ENCODE data around the gene FCMR. TPM values are rescaled to one million over a fixed set of nuclear protein-coding genes. Genes with fewer than 3 reads are reported as not detected.

FCMR gene
- total and polyA plus RNA-seq, 9 of the 15 experiments (the other 6 are each of a cell fraction or from before 2014, with no cell fraction given), result 0.11 to 0.82 (median 0.20) TPM; not detected in 5

DNA sequence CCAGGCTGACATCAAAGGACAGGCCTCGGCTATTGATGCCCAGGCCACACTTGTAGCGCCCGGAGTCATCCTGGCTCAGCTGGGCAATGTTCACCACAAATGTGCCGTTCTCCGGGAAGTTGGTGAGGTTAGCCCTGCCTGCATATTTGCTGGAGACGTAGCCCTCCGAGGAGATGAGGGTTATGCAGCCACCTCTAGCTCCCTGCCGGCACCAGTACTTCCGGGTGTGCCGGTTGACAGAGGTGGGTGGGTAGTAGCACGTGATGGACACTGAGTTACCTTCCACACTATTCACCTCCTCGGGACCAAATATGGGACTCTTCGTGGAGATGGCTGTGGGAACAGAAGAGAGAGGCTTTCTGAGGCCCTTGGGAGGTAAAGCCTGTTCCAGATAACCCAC is 17.4 kb upstream of the FCMR start:
- peaks cover 3 to 4% of the 10 kb centered on the region in 2 experiments; a peak in 2 of 5 replicates for H3K27me3 ChIP-seq (ENCODE audit: control insufficient read depth in 2 of 2, insufficient read depth in 2 of 2, low read length in 2 of 2)
- H3K4me2 ChIP-seq (ENCODE audit: insufficient read depth, low read length), result no peak overlapping the region
- ATAC-seq, result no peak
- 66% methylated on average over 13 of the region's 13 CpGs for WGBS (ENCODE audit: insufficient coverage, low coverage, missing lambda C conversion rate)
- ChIA-PET CTCF (ENCODE audit: low intra/inter-chr PET ratio) (interaction anchor here (0.7 kb wide), 1 partner anchor 157 kb away, joined by 3 read pairs; no protein-coding TSS in a partner anchor), POLR2A (interaction anchor here (0.6 to 1.5 kb wide), 4 partner anchors 9 to 371 kb away, joined by 3 read pairs; no protein-coding TSS in a partner anchor)
- H3K4me1 ChIP-seq (replicated peaks in 1 of 2; ENCODE audit: control insufficient read depth in 2 of 2, insufficient read depth in 2 of 2, low read length in 2 of 2), result peaks cover 25 to 30% of the 10 kb centered on the region in 2 experiments
- no peaks in the 10 kb centered on the region for H3K9me1 ChIP-seq (ENCODE audit: control insufficient read depth, insufficient read depth, low read length)
- peak overlapping the region in 1 of 2 experiments; percentile 14; a peak in 2 of 4 replicates for H3K9ac ChIP-seq (ENCODE audit: insufficient read depth in 1 of 2, low read depth in 2 of 2, low read length in 2 of 2)
- BruUV-seq (replicated peaks), result no TSS peak
- no peak for DNase-seq (ENCODE audit: extremely low read depth in 1 of 4, low spot score in 3 of 4)
- no peaks in the 10 kb centered on the region for H3K9me3 ChIP-seq (replicated peaks; ENCODE audit: control insufficient read depth, insufficient read depth, low read depth, low read length)
- FAIRE-seq, result no peak
- no peaks in the 10 kb centered on the region for H4K20me1 ChIP-seq (replicated peaks; ENCODE audit: control insufficient read depth, insufficient read depth, low read length)
- H2AFZ ChIP-seq (ENCODE audit: low read depth, low read length), result no peak overlapping the region
- in situ Hi-C loops (cut with MboI) (loop anchor here (10.0 kb wide), 1 partner anchor 136 kb away; no protein-coding TSS in a partner anchor), intact Hi-C loops (cut with micrococcal nuclease) (loop anchor here (5.0 kb wide), 1 partner anchor 558 kb away; the partner anchor contains the start of gene CR1)
- H3K27ac ChIP-seq (ENCODE audit: extremely low read depth, low read depth, low read length), result no peak overlapping the region
- H3K36me3 ChIP-seq (ENCODE audit: control insufficient read depth, insufficient read depth, low read length), result no peaks in the 10 kb centered on the region
- H3K4me3 ChIP-seq, result no peak overlapping the region
- H3K79me2 ChIP-seq (ENCODE audit: control insufficient read depth, insufficient read depth, low read length), result no peaks in the 10 kb centered on the region
- no peak for TF ChIP-seq ZNF324 (CRISPR knock-in tag; IDR thresholded peaks at IDR 0.05)
- no peak for TF ChIP-seq DNMT1 (IDR thresholded peaks at IDR 0.05)
- TF ChIP-seq KLF6 (CRISPR knock-in tag; IDR thresholded peaks at IDR 0.05; ENCODE audit: borderline replicate concordance), result no peak

- no peak for FAIRE-seq
- Histone ChIP-seq H2AFZ (ENCODE audit: low read depth, low read length) (no peak overlapping the region; the same call in 1 of the 2 replicates), H3K4me3 (no peak overlapping the region), H3K9me1 (ENCODE audit: control insufficient read depth, insufficient read depth, low read length) (no peaks in the 10 kb centered on the region), H3K36me3 (ENCODE audit: control insufficient read depth, insufficient read depth, low read length) (no peaks in the 10 kb centered on the region), H3K27ac (ENCODE audit: extremely low read depth, low read depth, low read length) (no peak overlapping the region), H3K4me2 (ENCODE audit: insufficient read depth, low read length) (no peak overlapping the region), H4K20me1 (replicated peaks; ENCODE audit: control insufficient read depth, insufficient read depth, low read length) (no peaks in the 10 kb centered on the region), H3K9ac (ENCODE audit: insufficient read depth in 1 of 2, low read depth in 2 of 2, low read length in 2 of 2) (no peak overlapping the region), H3K4me1 (replicated peaks in 1 of 2; ENCODE audit: control insufficient read depth in 2 of 2, insufficient read depth in 2 of 2, low read length in 2 of 2) (peaks cover 23 to 27% of the 10 kb centered on the region in 2 experiments), H3K27me3 (ENCODE audit: control insufficient read depth in 2 of 2, insufficient read depth in 2 of 2, low read length in 2 of 2) (peaks cover 0 to 1% of the 10 kb centered on the region in 2 experiments; a peak in 2 of 5 replicates), H3K9me3 (replicated peaks; ENCODE audit: control insufficient read depth, insufficient read depth, low read depth, low read length) (no peaks in the 10 kb centered on the region), H3K79me2 (ENCODE audit: control insufficient read depth, insufficient read depth, low read length) (no peaks in the 10 kb centered on the region)
- 38% methylated on average over 6 of the region's 6 CpGs for WGBS (ENCODE audit: insufficient coverage, low coverage, missing lambda C conversion rate)
- BruUV-seq (replicated peaks), result no TSS peak
- ATAC-seq, result no peak
- DNase-seq (ENCODE audit: extremely low read depth in 1 of 4, low spot score in 3 of 4), result peak in 1 of 4 experiments; percentile 27
- CTCF ChIA-PET (ENCODE audit: low intra/inter-chr PET ratio), result interaction anchor here (4.1 to 7.6 kb wide), 2 partner anchors 44 to 140 kb away, joined by 34 to 83 read pairs; no protein-coding TSS in a partner anchor
- POLR2A ChIA-PET, result interaction anchor here (1.3 to 2.3 kb wide), 2 partner anchors 9 to 35 kb away, joined by 3 to 12 read pairs; partner anchors contain the start of gene PIGR
- intact Hi-C loops (cut with micrococcal nuclease) (loop anchor here (5.0 kb wide), 1 partner anchor 560 kb away; the partner anchor contains the start of gene CR1), in situ Hi-C loops (cut with MboI) (loop anchor here (10.0 kb wide), 1 partner anchor 137 kb away; no protein-coding TSS in a partner anchor)
- TF ChIP-seq ELF2 (CRISPR knock-in tag; IDR thresholded peaks at IDR 0.05) (0 out of 2 replicates have a peak, but pooled peaks have one; percentile 11), CTCF (IDR thresholded peaks at IDR 0.05 in 2 of 3, conservative IDR thresholded peaks at IDR 0.05 in 1 of 3; ENCODE audit: insufficient read depth in 2 of 3, low read depth in 1 of 3, low read length in 3 of 3) (0 out of 6 replicates have a peak, but pooled peaks of 1 of the 3 experiments have one; percentile 18), TCF3 (CRISPR knock-in tag; IDR thresholded peaks at IDR 0.05) (no peak), SMAD2 (IDR thresholded peaks at IDR 0.05; ENCODE audit: low read depth, low read length) (no peak), PHB (CRISPR knock-in tag; IDR thresholded peaks at IDR 0.05) (0 out of 2 replicates have a peak, but pooled peaks have one; percentile 11)
- TF ChIP-seq, protein P1, sequence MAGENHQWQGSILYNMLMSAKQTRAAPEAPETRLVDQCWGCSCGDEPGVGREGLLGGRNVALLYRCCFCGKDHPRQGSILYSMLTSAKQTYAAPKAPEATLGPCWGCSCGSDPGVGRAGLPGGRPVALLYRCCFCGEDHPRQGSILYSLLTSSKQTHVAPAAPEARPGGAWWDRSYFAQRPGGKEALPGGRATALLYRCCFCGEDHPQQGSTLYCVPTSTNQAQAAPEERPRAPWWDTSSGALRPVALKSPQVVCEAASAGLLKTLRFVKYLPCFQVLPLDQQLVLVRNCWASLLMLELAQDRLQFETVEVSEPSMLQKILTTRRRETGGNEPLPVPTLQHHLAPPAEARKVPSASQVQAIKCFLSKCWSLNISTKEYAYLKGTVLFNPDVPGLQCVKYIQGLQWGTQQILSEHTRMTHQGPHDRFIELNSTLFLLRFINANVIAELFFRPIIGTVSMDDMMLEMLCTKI (IDR thresholded peaks at IDR 0.05; ENCODE audit: partially characterized antibody), result no peak
Observed at GRCh38 chr1:206937425-206937824, 15.7 kb upstream of the FCMR start.

Measured in K562 (cell line).